ENCODE results near the gene LHFPL3.
A peak's percentile ranks its signal among the peaks of the same experiment; 100 is the strongest.

LHFPL3 gene

GRCh38 chr7:104621321-104621720 is 292.9 kb downstream of the LHFPL3 start:
- no peak overlapping the region for H2BK120ac ChIP-seq (ENCODE audit: low read depth, low read length)
- H2BK12ac ChIP-seq (ENCODE audit: low read length), result no peak overlapping the region
- H4K91ac ChIP-seq (ENCODE audit: low read depth, low read length, poor library complexity), result no peak overlapping the region
- H4K8ac ChIP-seq (ENCODE audit: low read depth, low read length), result no peak overlapping the region
- no peak overlapping the region for H3K4me3 ChIP-seq (ENCODE audit: low read length in 2 of 2)
- no peaks in the 10 kb centered on the region for H3K36me3 ChIP-seq (replicated peaks in 1 of 2; ENCODE audit: control insufficient read depth in 2 of 2, insufficient read depth in 2 of 2, low read length in 2 of 2)
- H3K79me1 ChIP-seq (ENCODE audit: low read depth, low read length), result no peaks in the 10 kb centered on the region
- H2BK15ac ChIP-seq (ENCODE audit: low read length), result no peak overlapping the region
- no peak overlapping the region for H3K4me2 ChIP-seq (ENCODE audit: insufficient read depth, low read length, poor library complexity, severe bottlenecking)
- no peak overlapping the region for H3K9ac ChIP-seq (ENCODE audit: low read depth, low read length, poor library complexity)
- H3K14ac ChIP-seq (ENCODE audit: low read length), result no peak overlapping the region
- H3K23ac ChIP-seq (ENCODE audit: low read depth, low read length, poor library complexity), result no peak overlapping the region
- H2AK5ac ChIP-seq (ENCODE audit: low read depth, low read length), result no peak overlapping the region
- no peaks in the 10 kb centered on the region for H3K9me3 ChIP-seq (replicated peaks in 1 of 2; ENCODE audit: control insufficient read depth in 2 of 2, insufficient read depth in 1 of 2, low read depth in 1 of 2, low read length in 2 of 2)
- H3K27me3 ChIP-seq (ENCODE audit: control insufficient read depth in 3 of 3, insufficient read depth in 3 of 3, low read depth in 1 of 3, low read length in 3 of 3), result no peaks in the 10 kb centered on the region
- no peak overlapping the region for H2AFZ ChIP-seq (ENCODE audit: low read length)
- no peak overlapping the region for H3K4ac ChIP-seq (ENCODE audit: low read length)
- no peak overlapping the region for H3K18ac ChIP-seq (ENCODE audit: low read length)
- WGBS, 2 donors (ENCODE audit: extremely low coverage in 2 of 2, insufficient read length in 2 of 2, insufficient replicate concordance in 1 of 2), result no CpG with 5 or more reads among the region's 3 CpGs
- H3K4me1 ChIP-seq (ENCODE audit: control insufficient read depth in 2 of 2, insufficient read depth in 1 of 2, low read depth in 1 of 2, low read length in 2 of 2), result no peaks in the 10 kb centered on the region
- H3K27ac ChIP-seq (replicated peaks; ENCODE audit: low read length), result no peak overlapping the region
- no peak overlapping the region for H2BK5ac ChIP-seq (ENCODE audit: low read length)
- no peak for DNase-seq (ENCODE audit: low spot score)

- H3K79me1 ChIP-seq (ENCODE audit: low read depth, low read length), result no peaks in the 10 kb centered on the region
- no peak overlapping the region for H2AFZ ChIP-seq (ENCODE audit: low read length)
- H3K27me3 ChIP-seq (ENCODE audit: control insufficient read depth in 3 of 3, insufficient read depth in 3 of 3, low read depth in 1 of 3, low read length in 3 of 3), result no peaks in the 10 kb centered on the region
- H3K27ac ChIP-seq (replicated peaks; ENCODE audit: low read length), result no peak overlapping the region
- H3K4me1 ChIP-seq (ENCODE audit: control insufficient read depth in 2 of 2, insufficient read depth in 1 of 2, low read depth in 1 of 2, low read length in 2 of 2), result no peaks in the 10 kb centered on the region
- H2BK12ac ChIP-seq (ENCODE audit: low read length), result no peak overlapping the region
- H3K4me3 ChIP-seq (ENCODE audit: low read length in 2 of 2), result no peak overlapping the region
- DNase-seq (ENCODE audit: low spot score), result no peak
- H3K14ac ChIP-seq (ENCODE audit: low read length), result no peak overlapping the region
- no peak overlapping the region for H3K23ac ChIP-seq (ENCODE audit: low read depth, low read length, poor library complexity)
- no peaks in the 10 kb centered on the region for H3K9me3 ChIP-seq (replicated peaks in 1 of 2; ENCODE audit: control insufficient read depth in 2 of 2, insufficient read depth in 1 of 2, low read depth in 1 of 2, low read length in 2 of 2)
- H3K36me3 ChIP-seq (replicated peaks in 1 of 2; ENCODE audit: control insufficient read depth in 2 of 2, insufficient read depth in 2 of 2, low read length in 2 of 2), result no peaks in the 10 kb centered on the region
- no peak overlapping the region for H2AK5ac ChIP-seq (ENCODE audit: low read depth, low read length)
- H4K8ac ChIP-seq (ENCODE audit: low read depth, low read length), result no peak overlapping the region
- H2BK5ac ChIP-seq (ENCODE audit: low read length), result no peak overlapping the region
- H2BK120ac ChIP-seq (ENCODE audit: low read depth, low read length), result no peak overlapping the region
- H3K4ac ChIP-seq (ENCODE audit: low read length), result no peak overlapping the region
- no peak overlapping the region for H3K9ac ChIP-seq (ENCODE audit: low read depth, low read length, poor library complexity)
- H2BK15ac ChIP-seq (ENCODE audit: low read length), result no peak overlapping the region
- no peak overlapping the region for H3K4me2 ChIP-seq (ENCODE audit: insufficient read depth, low read length, poor library complexity, severe bottlenecking)
- no peak overlapping the region for H3K18ac ChIP-seq (ENCODE audit: low read length)
- H4K91ac ChIP-seq (ENCODE audit: low read depth, low read length, poor library complexity), result no peak overlapping the region
These were observed 297.6 kb downstream of the LHFPL3 start for GRCh38 chr7:104625956-104626355.

- Histone ChIP-seq H3K18ac (ENCODE audit: low read length) (no peak overlapping the region), H4K91ac (ENCODE audit: low read depth, low read length, poor library complexity) (no peak overlapping the region), H3K4me2 (ENCODE audit: insufficient read depth, low read length, poor library complexity, severe bottlenecking) (no peak overlapping the region), H3K23ac (ENCODE audit: low read depth, low read length, poor library complexity) (no peak overlapping the region), H2AK5ac (ENCODE audit: low read depth, low read length) (no peak overlapping the region), H3K27ac (replicated peaks; ENCODE audit: low read length) (no peak overlapping the region), H3K27me3 (ENCODE audit: control insufficient read depth in 3 of 3, insufficient read depth in 3 of 3, low read depth in 1 of 3, low read length in 3 of 3) (no peaks in the 10 kb centered on the region), H3K36me3 (replicated peaks in 1 of 2; ENCODE audit: control insufficient read depth in 2 of 2, insufficient read depth in 2 of 2, low read length in 2 of 2) (no peaks in the 10 kb centered on the region), H3K4ac (ENCODE audit: low read length) (no peak overlapping the region), H3K79me1 (ENCODE audit: low read depth, low read length) (no peaks in the 10 kb centered on the region), H2BK12ac (ENCODE audit: low read length) (no peak overlapping the region), H2AFZ (ENCODE audit: low read length) (no peak overlapping the region), H3K14ac (ENCODE audit: low read length) (no peak overlapping the region), H3K4me3 (ENCODE audit: low read length in 2 of 2) (no peak overlapping the region), H3K4me1 (ENCODE audit: control insufficient read depth in 2 of 2, insufficient read depth in 1 of 2, low read depth in 1 of 2, low read length in 2 of 2) (no peaks in the 10 kb centered on the region), H3K9me3 (replicated peaks in 1 of 2; ENCODE audit: control insufficient read depth in 2 of 2, insufficient read depth in 1 of 2, low read depth in 1 of 2, low read length in 2 of 2) (no peaks in the 10 kb centered on the region), H3K9ac (ENCODE audit: low read depth, low read length, poor library complexity) (no peak overlapping the region), H2BK120ac (ENCODE audit: low read depth, low read length) (no peak overlapping the region), H2BK15ac (ENCODE audit: low read length) (no peak overlapping the region), H4K8ac (ENCODE audit: low read depth, low read length) (no peak overlapping the region), H2BK5ac (ENCODE audit: low read length) (no peak overlapping the region)
- peak; percentile 47 for DNase-seq (ENCODE audit: low spot score)
- no CpG with 5 or more reads among the region's 2 CpGs for WGBS, 2 donors (ENCODE audit: extremely low coverage in 2 of 2, insufficient read length in 2 of 2, insufficient replicate concordance in 1 of 2)
These were observed 299.1 kb downstream of the LHFPL3 start for GRCh38 chr7:104627516-104627915.

GRCh38 chr7:104628017-104628416 is 299.6 kb downstream of the LHFPL3 start:
- DNase-seq (ENCODE audit: low spot score), result no peak
- H3K27ac ChIP-seq (replicated peaks; ENCODE audit: low read length), result no peak overlapping the region
- no peaks in the 10 kb centered on the region for H3K79me1 ChIP-seq (ENCODE audit: low read depth, low read length)
- no peaks in the 10 kb centered on the region for H3K27me3 ChIP-seq (ENCODE audit: control insufficient read depth in 3 of 3, insufficient read depth in 3 of 3, low read depth in 1 of 3, low read length in 3 of 3)
- H2BK15ac ChIP-seq (ENCODE audit: low read length), result no peak overlapping the region
- no peak overlapping the region for H3K18ac ChIP-seq (ENCODE audit: low read length)
- H2BK5ac ChIP-seq (ENCODE audit: low read length), result no peak overlapping the region
- no peaks in the 10 kb centered on the region for H3K4me1 ChIP-seq (ENCODE audit: control insufficient read depth in 2 of 2, insufficient read depth in 1 of 2, low read depth in 1 of 2, low read length in 2 of 2)
- no peak overlapping the region for H3K4me2 ChIP-seq (ENCODE audit: insufficient read depth, low read length, poor library complexity, severe bottlenecking)
- H2BK120ac ChIP-seq (ENCODE audit: low read depth, low read length), result no peak overlapping the region
- H3K9ac ChIP-seq (ENCODE audit: low read depth, low read length, poor library complexity), result no peak overlapping the region
- no peak overlapping the region for H3K14ac ChIP-seq (ENCODE audit: low read length)
- no peak overlapping the region for H2AK5ac ChIP-seq (ENCODE audit: low read depth, low read length)
- whole genome bisulfite sequencing, 2 donors (ENCODE audit: extremely low coverage in 2 of 2, insufficient read length in 2 of 2, insufficient replicate concordance in 1 of 2), result no CpG with 5 or more reads among the region's 1 CpG
- H3K9me3 ChIP-seq (replicated peaks in 1 of 2; ENCODE audit: control insufficient read depth in 2 of 2, insufficient read depth in 1 of 2, low read depth in 1 of 2, low read length in 2 of 2), result no peaks in the 10 kb centered on the region
- H2BK12ac ChIP-seq (ENCODE audit: low read length), result no peak overlapping the region
- H4K8ac ChIP-seq (ENCODE audit: low read depth, low read length), result no peak overlapping the region
- no peak overlapping the region for H3K23ac ChIP-seq (ENCODE audit: low read depth, low read length, poor library complexity)
- H2AFZ ChIP-seq (ENCODE audit: low read length), result no peak overlapping the region
- H4K91ac ChIP-seq (ENCODE audit: low read depth, low read length, poor library complexity), result no peak overlapping the region
- H3K4ac ChIP-seq (ENCODE audit: low read length), result no peak overlapping the region
- no peak overlapping the region for H3K4me3 ChIP-seq (ENCODE audit: low read length in 2 of 2)
- no peaks in the 10 kb centered on the region for H3K36me3 ChIP-seq (replicated peaks in 1 of 2; ENCODE audit: control insufficient read depth in 2 of 2, insufficient read depth in 2 of 2, low read length in 2 of 2)

All from neuronal stem cell (in vitro differentiated cells).